Thyroid gland (tissue), 4 donors: ENCODE results near the gene PDGFB. TPM values are rescaled to one million over a fixed set of nuclear protein-coding genes. Genes with fewer than 3 reads are reported as not detected.

Experiments
- DNase-seq, 2 donors: peaks; one replicate each; pipeline ENCODE4 v3.0.0-alpha.2; 2019
- H3K27ac ChIP-seq, 3 donors: fragments of 200-600 bp; sonication (generic); 1 replicate in 2 of 3; 2 replicates in 1 of 3; pipeline ENCODE4 v1.5.1; 2016 to 2019; ENCODE audit warnings: mild to moderate bottlenecking in 1 of 3, moderate library complexity in 1 of 3
- H3K27me3 ChIP-seq: fragments of 200-600 bp; sonication (generic); one replicate; pipeline ENCODE4 v1.5.1; 2019
- H3K36me3 ChIP-seq, 2 donors: fragments of 200-600 bp; sonication (generic); one replicate each; pipeline ENCODE4 v1.5.1; 2016 to 2019
- H3K4me1 ChIP-seq, 2 donors: fragments of 200-600 bp; sonication (generic); one replicate each; pipeline ENCODE4 v1.5.1; 2017 to 2019
- H3K4me3 ChIP-seq, 3 donors: fragments of 200-600 bp; sonication (generic); replicated peaks in 1 of 3; 1 replicate in 2 of 3; 2 replicates in 1 of 3; pipeline ENCODE4 v1.5.1; 2016; ENCODE audit warnings: mild to moderate bottlenecking in 1 of 3
- H3K9me3 ChIP-seq: fragments of 200-600 bp; sonication (generic); one replicate; pipeline ENCODE4 v1.5.1; 2017
- POLR2A ChIP-seq, 2 donors: fragments of 450-650 bp; IDR thresholded peaks; one replicate each; pipeline ENCODE4 v1.6.1; 2017; ENCODE audit warnings: antibody characterized with exemption in 2 of 2, mild to moderate bottlenecking in 2 of 2, moderate library complexity in 1 of 2
- WGBS, 2 donors: methylation state at CpG; one replicate each; pipeline ENCODE4 v1.1.5; 2017; 5-methylcytosine and 5-hydroxymethylcytosine counted together
- intact Hi-C: fragments of 100-400 bp; cut with DNase I; formaldehyde crosslinking; loops from one replicate; pipeline ENCODE4 v1.15.1; 2023
- total RNA-seq, 4 donors: library from RNA; depleted of rRNA; stranded (reverse); fragments of >200 nt; gene quantifications; one replicate each; pipeline ENCODE4 v1.2.3, GENCODE V29; 2016
- TF ChIP-seq, protein P1 (sequence below), 6 experiments: fragments of 200-600 bp in 3 of 6; fragments of 450-650 bp in 3 of 6; sonication (generic) in 3 of 6; IDR thresholded peaks; one replicate each; pipeline ENCODE4 v1.5.1; 2016 to 2019; ENCODE audit warnings: antibody characterized with exemption in 6 of 6, mild to moderate bottlenecking in 2 of 6, inconsistent platforms in 1 of 6, moderate library complexity in 1 of 6

PDGFB gene
- total RNA-seq, 4 donors from 2014 or later: 3.6 to 10.5 (median 3.9) TPM

DNA sequence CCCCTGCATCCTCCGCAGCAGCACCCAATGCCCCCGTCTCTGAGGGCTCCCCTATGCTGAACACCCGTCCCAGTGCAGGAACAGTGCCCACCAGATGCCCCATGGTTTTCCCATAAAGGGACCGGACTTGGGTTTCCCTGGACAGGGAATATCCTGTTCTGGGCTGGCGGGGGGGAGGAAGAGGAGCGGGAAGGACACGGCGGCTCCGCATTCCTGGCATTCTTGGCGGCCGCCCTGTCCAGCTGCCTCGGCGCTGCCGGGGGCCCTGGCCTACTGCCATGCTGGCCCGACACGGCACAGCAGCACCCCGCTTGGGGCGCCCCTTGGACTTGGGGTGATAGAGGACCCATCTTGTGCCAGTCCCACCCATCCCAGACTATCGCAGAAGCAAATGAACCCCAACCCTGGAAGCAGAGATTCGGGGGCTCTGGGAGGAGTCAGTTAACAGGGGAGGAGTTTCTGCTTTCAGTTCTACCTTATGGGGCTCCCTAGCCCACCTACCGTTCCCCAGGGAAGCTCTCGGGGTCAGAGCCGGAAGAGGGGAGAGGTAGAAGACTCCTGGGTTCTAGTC is 68.6 kb downstream of the PDGFB start:
- Histone ChIP-seq H3K9me3 (no peaks in the 10 kb centered on the region), H3K4me3 (no peak overlapping the region), H3K27ac (peak overlapping the region in 2 of 3 donors; percentile 76 to 87), H3K4me1 (peaks cover 35 to 59% of the 10 kb centered on the region in 2 donors), H3K27me3 (no peaks in the 10 kb centered on the region), H3K36me3 (no peaks in the 10 kb centered on the region)
- 21 to 41% methylated on average over 8 to 21 of the region's 23 CpGs for WGBS, 2 donors
- intact Hi-C loops: loop anchor here (10.0 kb wide), 2 partner anchors 59 to 329 kb away; partner anchors contain the start of gene MIEF1
- TF ChIP-seq POLR2A (IDR thresholded peaks at IDR 0.05): no peak
- TF ChIP-seq, protein P1, sequence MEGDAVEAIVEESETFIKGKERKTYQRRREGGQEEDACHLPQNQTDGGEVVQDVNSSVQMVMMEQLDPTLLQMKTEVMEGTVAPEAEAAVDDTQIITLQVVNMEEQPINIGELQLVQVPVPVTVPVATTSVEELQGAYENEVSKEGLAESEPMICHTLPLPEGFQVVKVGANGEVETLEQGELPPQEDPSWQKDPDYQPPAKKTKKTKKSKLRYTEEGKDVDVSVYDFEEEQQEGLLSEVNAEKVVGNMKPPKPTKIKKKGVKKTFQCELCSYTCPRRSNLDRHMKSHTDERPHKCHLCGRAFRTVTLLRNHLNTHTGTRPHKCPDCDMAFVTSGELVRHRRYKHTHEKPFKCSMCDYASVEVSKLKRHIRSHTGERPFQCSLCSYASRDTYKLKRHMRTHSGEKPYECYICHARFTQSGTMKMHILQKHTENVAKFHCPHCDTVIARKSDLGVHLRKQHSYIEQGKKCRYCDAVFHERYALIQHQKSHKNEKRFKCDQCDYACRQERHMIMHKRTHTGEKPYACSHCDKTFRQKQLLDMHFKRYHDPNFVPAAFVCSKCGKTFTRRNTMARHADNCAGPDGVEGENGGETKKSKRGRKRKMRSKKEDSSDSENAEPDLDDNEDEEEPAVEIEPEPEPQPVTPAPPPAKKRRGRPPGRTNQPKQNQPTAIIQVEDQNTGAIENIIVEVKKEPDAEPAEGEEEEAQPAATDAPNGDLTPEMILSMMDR (IDR thresholded peaks at IDR 0.05): no peak
- DNase-seq: peak; percentile 78 to 82

DNA sequence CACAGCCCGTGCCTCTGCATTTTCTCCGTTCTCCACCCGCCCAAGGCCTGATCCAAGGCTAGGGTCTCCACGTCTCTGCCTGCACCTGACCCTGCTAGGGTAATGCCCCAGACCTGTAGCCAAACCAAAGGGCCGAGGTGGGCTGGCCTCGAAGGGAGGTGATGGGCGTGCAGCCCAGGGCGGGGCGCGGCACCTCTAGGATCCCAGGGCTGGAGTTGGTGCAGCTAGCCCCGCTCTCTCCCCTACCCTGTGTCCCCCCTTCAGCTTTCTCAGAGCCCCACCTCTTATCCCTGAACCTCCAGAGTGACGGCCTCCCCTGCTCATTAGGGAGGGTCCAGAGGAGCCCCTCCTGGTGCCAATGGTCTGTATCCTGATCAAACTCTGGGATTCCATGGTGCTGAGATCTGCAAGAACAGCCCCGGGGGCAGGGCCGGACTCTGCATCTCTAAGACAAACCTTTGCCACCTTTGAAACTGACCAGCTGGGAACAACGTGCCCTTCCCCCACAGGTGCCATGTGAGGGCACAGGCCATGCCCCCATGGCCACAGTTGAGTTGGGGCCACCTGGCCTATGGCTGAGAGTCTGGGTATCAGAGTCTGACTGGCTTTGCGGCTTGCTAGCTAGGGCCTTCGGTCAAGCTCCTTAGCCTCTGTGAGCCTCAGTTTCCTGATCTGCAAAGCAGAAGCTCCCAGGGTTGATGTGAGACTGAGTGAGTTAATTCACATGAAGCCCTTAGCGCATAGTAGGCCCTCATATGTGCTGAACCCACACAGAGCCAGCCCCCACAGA is 69.2 kb downstream of the PDGFB start:
- Histone ChIP-seq H3K4me3 (no peak overlapping the region), H3K9me3 (no peaks in the 10 kb centered on the region), H3K4me1 (peaks cover 39 to 63% of the 10 kb centered on the region in 2 donors), H3K27me3 (no peaks in the 10 kb centered on the region), H3K27ac (peak overlapping the region; percentile 36 to 87 (median 76)), H3K36me3 (no peaks in the 10 kb centered on the region)
- no peak for DNase-seq
- intact Hi-C loops: loop anchor here (10.0 kb wide), 2 partner anchors 59 to 329 kb away; partner anchors contain the start of gene MIEF1
- WGBS, 2 donors: 85 to 88% methylated on average over 11 to 12 of the region's 18 CpGs
- TF ChIP-seq, protein P1 (IDR thresholded peaks at IDR 0.05): no peak
- no peak for TF ChIP-seq POLR2A (IDR thresholded peaks at IDR 0.05)

DNA sequence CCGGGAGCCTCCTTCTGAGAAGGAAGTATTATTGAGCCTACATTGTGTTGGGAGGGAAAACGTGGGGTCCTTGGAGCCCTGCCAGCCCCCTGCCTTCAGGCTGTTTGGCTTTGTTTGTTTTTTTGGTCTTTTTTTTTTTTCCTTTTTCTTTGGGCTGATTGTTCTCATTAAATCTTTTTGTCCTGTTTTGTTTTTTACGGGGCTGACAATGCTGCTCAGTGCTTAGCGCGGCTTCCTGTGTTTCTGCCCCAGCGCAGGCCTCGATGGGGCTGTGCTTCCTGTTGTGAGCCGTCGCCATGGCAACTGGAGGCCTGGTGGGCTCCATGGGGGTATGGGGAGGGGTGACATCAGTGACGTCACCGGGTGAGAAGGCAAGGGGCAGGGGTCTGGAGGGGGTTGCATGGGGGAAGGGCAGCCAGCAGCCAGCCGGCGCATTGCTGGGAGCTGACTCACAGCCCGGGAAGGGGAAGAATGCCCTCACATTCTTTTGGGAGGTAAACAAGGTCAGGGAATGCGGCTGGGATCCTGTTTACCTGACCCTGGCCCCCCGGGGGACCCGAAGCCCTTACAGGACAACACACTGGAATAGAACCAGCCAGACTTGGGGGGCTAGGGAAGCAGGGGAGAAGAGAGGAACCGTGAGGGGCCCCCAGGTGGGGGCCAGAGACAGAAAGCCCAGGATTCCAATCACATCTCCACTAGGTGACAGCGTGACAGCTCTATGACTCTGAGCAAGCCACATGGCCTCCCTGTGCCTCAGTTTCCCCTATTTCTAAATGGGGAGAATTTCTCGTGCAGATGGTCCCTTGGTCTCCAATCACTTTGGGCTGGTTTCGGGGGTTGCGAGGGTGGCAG is 70.1 kb downstream of the PDGFB start:
- Histone ChIP-seq H3K4me3 (no peak overlapping the region), H3K9me3 (no peaks in the 10 kb centered on the region), H3K4me1 (peaks cover 39 to 63% of the 10 kb centered on the region in 2 donors), H3K36me3 (no peaks in the 10 kb centered on the region), H3K27me3 (no peaks in the 10 kb centered on the region), H3K27ac (peak overlapping the region; percentile 36 to 87 (median 76))
- TF ChIP-seq POLR2A (IDR thresholded peaks at IDR 0.05): no peak
- TF ChIP-seq, protein P1 (IDR thresholded peaks at IDR 0.05): no peak
- intact Hi-C loops: loop anchor here (5.0 to 10.0 kb wide), 3 partner anchors 60 to 353 kb away; partner anchors contain the start of gene MIEF1
- DNase-seq: peak; percentile 44 to 64
- WGBS, 2 donors: 36 to 48% methylated on average over 21 to 22 of the region's 22 CpGs

DNA sequence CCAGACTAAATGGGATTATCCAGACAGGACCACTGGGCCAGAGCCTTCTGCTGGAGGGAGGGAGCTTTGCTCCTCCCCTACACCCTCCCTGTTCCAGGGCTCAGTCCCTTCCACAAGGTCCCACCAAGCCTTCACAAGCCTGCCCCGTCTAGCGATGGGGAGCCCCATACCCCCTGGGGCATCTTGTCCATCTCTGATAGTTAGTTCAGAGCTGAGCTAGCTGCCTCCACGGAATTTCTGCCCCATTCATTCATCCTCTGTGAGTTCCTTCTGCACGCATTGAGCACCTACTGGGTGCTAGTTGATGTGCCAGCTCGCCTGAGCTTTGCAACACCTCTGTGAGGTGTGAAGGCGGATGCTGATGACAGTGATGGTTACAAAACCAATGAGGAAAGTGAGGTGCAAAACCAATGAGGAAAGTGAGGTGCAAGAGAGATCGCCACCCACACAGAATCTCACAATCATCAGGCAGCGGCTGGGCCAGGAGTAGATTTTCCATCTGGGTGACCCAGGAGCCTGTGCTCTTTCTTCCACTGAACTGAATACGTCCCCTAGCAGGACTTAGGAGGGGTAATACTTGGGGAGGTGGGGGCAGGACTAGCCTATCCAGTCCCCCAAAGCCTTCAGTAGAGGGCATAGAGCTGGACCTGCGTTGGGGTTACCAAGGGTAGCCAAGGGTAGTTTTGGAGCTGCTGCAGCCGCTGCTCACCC is 70.8 kb downstream of the PDGFB start:
- Histone ChIP-seq H3K4me1 (peaks cover 39 to 63% of the 10 kb centered on the region in 2 donors), H3K36me3 (no peaks in the 10 kb centered on the region), H3K27ac (peak overlapping the region; percentile 36 to 87 (median 76)), H3K27me3 (no peaks in the 10 kb centered on the region), H3K4me3 (no peak overlapping the region), H3K9me3 (no peaks in the 10 kb centered on the region)
- no peak for DNase-seq
- no peak for TF ChIP-seq POLR2A (IDR thresholded peaks at IDR 0.05)
- WGBS, 2 donors: 61 to 72% methylated on average over 11 of the region's 11 CpGs
- intact Hi-C loops: loop anchor here (5.0 to 10.0 kb wide), 3 partner anchors 61 to 353 kb away; partner anchors contain the start of gene MIEF1

Other genes with a start within 250 kb of the PDGFB start
- gene APOBEC3C, start 230.7 kb downstream of the PDGFB start, total RNA-seq: 10 to 100 TPM in 1 of 4 donors, 1 to 10 TPM in 3; 8.3 to 14.4 (median 9.0) TPM
- gene APOBEC3D, start 223.9 kb downstream of the PDGFB start, total RNA-seq: 1 to 10 TPM in 2 of 4 donors, under 1 TPM in 1, not detected in 1; 0.89 to 2.7 (median 1.1) TPM
- 1 to 10 TPM; 2.5 to 6.0 (median 5.0) TPM for gene APOBEC3F, start 204.1 kb downstream of the PDGFB start, total RNA-seq
- gene APOBEC3G, start 167.7 kb downstream of the PDGFB start, total RNA-seq: 10 to 100 TPM in 2 of 4 donors, 1 to 10 TPM in 2; 7.2 to 17.7 (median 9.9) TPM
- under 1 TPM in 1 of 4 donors, not detected in 3; 0.67 TPM for gene APOBEC3H, start 147.7 kb downstream of the PDGFB start, total RNA-seq
- gene CBX7, start 92.3 kb downstream of the PDGFB start, total RNA-seq: 10 to 100 TPM; 49.2 to 88.0 (median 61.9) TPM
- 1,000 to 10,000 TPM; 1,451 to 2,031 (median 1,880) TPM for gene RPL3, start 74.6 kb upstream of the PDGFB start, total RNA-seq
- gene SYNGR1, start 105.0 kb upstream of the PDGFB start, total RNA-seq: 10 to 100 TPM in 1 of 4 donors, 1 to 10 TPM in 3; 3.9 to 22.0 (median 6.8) TPM
- gene TAB1, start 154.8 kb upstream of the PDGFB start, total RNA-seq: 10 to 100 TPM; 19.2 to 32.0 (median 21.9) TPM
- 1 to 10 TPM in 2 of 4 donors, under 1 TPM in 2; 0.45 to 1.6 (median 0.90) TPM for gene MGAT3, start 212.0 kb upstream of the PDGFB start, total RNA-seq